Measurements from ENCODE around the gene NELL1. TPM values are rescaled to one million over a fixed set of nuclear protein-coding genes. Genes with fewer than 3 reads are reported as not detected.

The NELL1 gene
- total RNA-seq, 4 donors from 2014 or later: 0.27 TPM; not detected in 3

DNA sequence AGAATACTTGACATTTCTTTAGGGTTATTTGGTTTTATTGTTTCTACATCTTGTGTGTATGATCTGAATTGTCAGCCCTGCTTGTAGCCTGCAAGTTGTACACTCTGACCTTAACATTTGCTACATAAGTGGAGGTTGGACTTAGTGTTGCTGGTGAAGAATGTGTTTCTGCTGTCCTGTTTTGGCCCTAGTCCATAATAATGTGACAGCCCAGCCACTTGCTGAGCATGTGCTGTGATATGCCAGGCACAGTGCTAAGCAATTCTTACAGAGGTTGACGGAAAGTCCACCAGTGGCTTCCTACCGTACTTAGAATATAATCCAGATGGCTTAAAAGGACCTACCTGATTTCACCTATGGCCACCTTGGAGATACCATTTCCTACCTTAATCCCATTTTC lies 526.6 kb downstream of the NELL1 start:
- no peaks in the 10 kb centered on the region for H3K4me1 ChIP-seq
- intact Hi-C loops (cut with DNase I; ENCODE audit: low total_unique reads): no loop called here
- WGBS, 2 donors (ENCODE audit: low coverage in 1 of 2): 46% methylated on average over 2 of the region's 2 CpGs; no CpG with 5 or more reads in 1 of the 2 donors
- no peaks in the 10 kb centered on the region for H3K27me3 ChIP-seq
- DNase-seq: no peak
- no peaks in the 10 kb centered on the region for H3K9me3 ChIP-seq
- in situ Hi-C loops (cut with MboI; ENCODE audit: low pct_ligation_motif_present in 1 of 4, low pct_unique_long_range_greater_than_20kb in 1 of 4, low sequenced_read_pairs in 3 of 4): no loop called here
- TF ChIP-seq, protein P1, sequence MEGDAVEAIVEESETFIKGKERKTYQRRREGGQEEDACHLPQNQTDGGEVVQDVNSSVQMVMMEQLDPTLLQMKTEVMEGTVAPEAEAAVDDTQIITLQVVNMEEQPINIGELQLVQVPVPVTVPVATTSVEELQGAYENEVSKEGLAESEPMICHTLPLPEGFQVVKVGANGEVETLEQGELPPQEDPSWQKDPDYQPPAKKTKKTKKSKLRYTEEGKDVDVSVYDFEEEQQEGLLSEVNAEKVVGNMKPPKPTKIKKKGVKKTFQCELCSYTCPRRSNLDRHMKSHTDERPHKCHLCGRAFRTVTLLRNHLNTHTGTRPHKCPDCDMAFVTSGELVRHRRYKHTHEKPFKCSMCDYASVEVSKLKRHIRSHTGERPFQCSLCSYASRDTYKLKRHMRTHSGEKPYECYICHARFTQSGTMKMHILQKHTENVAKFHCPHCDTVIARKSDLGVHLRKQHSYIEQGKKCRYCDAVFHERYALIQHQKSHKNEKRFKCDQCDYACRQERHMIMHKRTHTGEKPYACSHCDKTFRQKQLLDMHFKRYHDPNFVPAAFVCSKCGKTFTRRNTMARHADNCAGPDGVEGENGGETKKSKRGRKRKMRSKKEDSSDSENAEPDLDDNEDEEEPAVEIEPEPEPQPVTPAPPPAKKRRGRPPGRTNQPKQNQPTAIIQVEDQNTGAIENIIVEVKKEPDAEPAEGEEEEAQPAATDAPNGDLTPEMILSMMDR (IDR thresholded peaks at IDR 0.05): no peak
- TF ChIP-seq EP300 (IDR thresholded peaks at IDR 0.05; ENCODE audit: low read depth) (no peak), POLR2AphosphoS5 (IDR thresholded peaks at IDR 0.05) (no peak), POLR2A (IDR thresholded peaks at IDR 0.05) (no peak)
- H3K4me3 ChIP-seq: no peak overlapping the region
- H3K36me3 ChIP-seq: no peaks in the 10 kb centered on the region
- no peak overlapping the region for H3K27ac ChIP-seq

DNA sequence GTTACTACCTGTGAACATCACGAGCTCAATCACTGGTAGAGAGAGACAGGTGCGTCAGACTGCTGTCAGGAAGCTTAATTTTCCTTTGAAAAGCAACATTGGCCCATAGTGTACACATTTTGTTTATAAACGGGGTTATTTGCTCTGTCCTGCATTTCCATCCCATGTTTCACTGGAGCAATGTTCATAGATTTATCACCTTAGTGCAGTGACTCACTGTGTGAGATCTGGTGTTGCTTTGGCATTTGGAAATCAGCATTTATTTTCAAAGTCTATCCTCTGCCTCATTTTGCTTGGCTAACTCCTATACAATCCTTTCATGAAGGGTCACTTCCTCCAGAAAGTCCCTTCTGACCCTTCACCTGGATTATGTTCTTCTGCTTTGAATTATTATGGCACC lies 529.1 kb downstream of the NELL1 start:
- Histone ChIP-seq H3K36me3 (no peaks in the 10 kb centered on the region), H3K9me3 (no peaks in the 10 kb centered on the region), H3K4me3 (no peak overlapping the region), H3K27me3 (no peaks in the 10 kb centered on the region), H3K27ac (no peak overlapping the region), H3K4me1 (no peaks in the 10 kb centered on the region)
- 53 to 63% methylated on average over 3 of the region's 3 CpGs for WGBS, 2 donors (ENCODE audit: low coverage in 1 of 2)
- DNase-seq: no peak
- in situ Hi-C loops (cut with MboI; ENCODE audit: low pct_ligation_motif_present in 1 of 4, low pct_unique_long_range_greater_than_20kb in 1 of 4, low sequenced_read_pairs in 3 of 4): no loop called here
- TF ChIP-seq POLR2AphosphoS5 (IDR thresholded peaks at IDR 0.05) (no peak), EP300 (IDR thresholded peaks at IDR 0.05; ENCODE audit: low read depth) (no peak), POLR2A (IDR thresholded peaks at IDR 0.05) (no peak)
- TF ChIP-seq, protein P1 (IDR thresholded peaks at IDR 0.05): no peak
- intact Hi-C loops (cut with DNase I; ENCODE audit: low total_unique reads): no loop called here

DNA sequence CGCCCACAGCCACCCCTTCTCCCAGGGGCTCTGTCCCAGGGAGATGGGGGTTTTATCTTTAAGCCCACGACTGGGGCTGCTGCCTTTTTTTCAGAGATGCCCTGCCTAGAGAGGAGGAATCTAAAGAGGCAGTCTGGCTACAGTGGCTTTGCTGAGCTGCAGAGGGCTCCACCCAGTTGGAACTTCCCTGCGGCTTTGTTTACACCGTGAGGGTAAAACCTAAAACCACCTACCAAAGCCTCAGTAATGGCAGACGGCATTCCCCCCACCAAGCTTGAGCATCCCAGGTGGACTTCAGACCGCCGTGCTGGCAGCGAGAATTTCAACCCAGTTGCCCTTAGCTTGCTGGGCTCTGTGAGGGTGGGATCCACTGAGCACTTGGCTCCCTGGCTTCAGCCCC lies 535.8 kb downstream of the NELL1 start:
- in situ Hi-C loops (cut with MboI; ENCODE audit: low pct_ligation_motif_present in 1 of 4, low pct_unique_long_range_greater_than_20kb in 1 of 4, low sequenced_read_pairs in 3 of 4): no loop called here
- WGBS, 2 donors (ENCODE audit: low coverage in 1 of 2): 87% methylated on average over 8 of the region's 8 CpGs; no CpG with 5 or more reads in 1 of the 2 donors
- no peak for DNase-seq

DNA sequence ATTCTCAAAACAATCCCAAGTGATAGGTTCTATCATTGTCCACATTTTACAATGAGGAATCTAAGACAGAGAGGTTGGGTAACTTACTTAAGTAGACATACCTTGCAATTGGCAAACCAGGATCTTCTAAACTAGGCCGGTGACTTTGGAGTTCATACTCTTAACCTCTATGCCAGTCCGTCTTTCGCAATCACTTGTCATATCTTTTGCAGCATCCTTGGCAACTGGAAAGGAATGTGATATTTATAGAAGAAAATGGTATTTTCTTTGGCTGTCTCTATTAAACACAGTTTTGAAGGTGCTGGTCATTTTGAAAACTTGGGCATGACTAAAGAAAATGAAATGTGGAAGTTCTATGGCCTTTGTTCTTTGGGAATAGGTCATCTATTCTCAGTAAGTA lies 556.5 kb downstream of the NELL1 start:
- WGBS, 2 donors (ENCODE audit: low coverage in 1 of 2): 90 to 97% methylated on average over 2 to 3 of the region's 3 CpGs
- H3K4me1 ChIP-seq: no peaks in the 10 kb centered on the region
- intact Hi-C loops (cut with DNase I; ENCODE audit: low total_unique reads): no loop called here
- H3K36me3 ChIP-seq: no peaks in the 10 kb centered on the region
- DNase-seq: no peak
- TF ChIP-seq POLR2A (IDR thresholded peaks at IDR 0.05): no peak
- no peak for TF ChIP-seq POLR2AphosphoS5 (IDR thresholded peaks at IDR 0.05)
- TF ChIP-seq EP300 (IDR thresholded peaks at IDR 0.05; ENCODE audit: low read depth): no peak
- TF ChIP-seq, protein P1 (IDR thresholded peaks at IDR 0.05): no peak
- H3K27me3 ChIP-seq: no peaks in the 10 kb centered on the region
- H3K4me3 ChIP-seq: no peak overlapping the region
- H3K27ac ChIP-seq: no peak overlapping the region
- no peaks in the 10 kb centered on the region for H3K9me3 ChIP-seq
- in situ Hi-C loops (cut with MboI; ENCODE audit: low pct_ligation_motif_present in 1 of 4, low pct_unique_long_range_greater_than_20kb in 1 of 4, low sequenced_read_pairs in 3 of 4): no loop called here

More for the DNA sequence above, 535.8 kb downstream of the NELL1 start:
- intact Hi-C loops (cut with DNase I; ENCODE audit: low total_unique reads): no loop called here
- no peak overlapping the region for H3K27ac ChIP-seq
- H3K4me3 ChIP-seq: no peak overlapping the region
- no peaks in the 10 kb centered on the region for H3K9me3 ChIP-seq
- TF ChIP-seq EP300 (IDR thresholded peaks at IDR 0.05; ENCODE audit: low read depth) (no peak), POLR2AphosphoS5 (IDR thresholded peaks at IDR 0.05) (no peak), POLR2A (IDR thresholded peaks at IDR 0.05) (no peak)
- TF ChIP-seq, protein P1 (IDR thresholded peaks at IDR 0.05): no peak
- no peaks in the 10 kb centered on the region for H3K27me3 ChIP-seq
- no peaks in the 10 kb centered on the region for H3K36me3 ChIP-seq
- H3K4me1 ChIP-seq: no peaks in the 10 kb centered on the region

Measured in transverse colon (tissue), 4 donors.